Measurements from ENCODE around the gene HSD17B13.

- TF ChIP-seq POLR2A (IDR thresholded peaks at IDR 0.05; ENCODE audit: low read length) (no peak), GATA1 (IDR thresholded peaks at IDR 0.05; ENCODE audit: low read depth, low read length) (no peak)
Observed at GRCh38 chr4:87260477-87260876, 62.2 kb downstream of the HSD17B13 start.

All from erythroblast (primary cell).